Fibroblast of mammary gland (primary cell): ENCODE data around the gene MCF2L.

ENCODE experiments used
- DNase-seq: peaks from one replicate; pipeline ENCODE4 v3.0.0-alpha.2; 2010; ENCODE audit warnings: low read depth
- H3K4me3 ChIP-seq: 2 replicates; pipeline ENCODE4 v1.5.1; 2011; ENCODE audit warnings: low read depth, mild to moderate bottlenecking, low read length, moderate library complexity; ENCODE audit not compliant: control insufficient read depth
- TF ChIP-seq, protein P1 (sequence below): conservative IDR thresholded peaks from 2 replicates; pipeline ENCODE4 v1.5.1; 2011; ENCODE audit warnings: low read depth, low read length, inconsistent platforms; ENCODE audit not compliant: control insufficient read depth, insufficient read depth

The MCF2L gene

GRCh38 chr13:112959206-112959605 is 9.8 kb upstream of the MCF2L start:
- no peak for DNase-seq
- TF ChIP-seq, protein P1, sequence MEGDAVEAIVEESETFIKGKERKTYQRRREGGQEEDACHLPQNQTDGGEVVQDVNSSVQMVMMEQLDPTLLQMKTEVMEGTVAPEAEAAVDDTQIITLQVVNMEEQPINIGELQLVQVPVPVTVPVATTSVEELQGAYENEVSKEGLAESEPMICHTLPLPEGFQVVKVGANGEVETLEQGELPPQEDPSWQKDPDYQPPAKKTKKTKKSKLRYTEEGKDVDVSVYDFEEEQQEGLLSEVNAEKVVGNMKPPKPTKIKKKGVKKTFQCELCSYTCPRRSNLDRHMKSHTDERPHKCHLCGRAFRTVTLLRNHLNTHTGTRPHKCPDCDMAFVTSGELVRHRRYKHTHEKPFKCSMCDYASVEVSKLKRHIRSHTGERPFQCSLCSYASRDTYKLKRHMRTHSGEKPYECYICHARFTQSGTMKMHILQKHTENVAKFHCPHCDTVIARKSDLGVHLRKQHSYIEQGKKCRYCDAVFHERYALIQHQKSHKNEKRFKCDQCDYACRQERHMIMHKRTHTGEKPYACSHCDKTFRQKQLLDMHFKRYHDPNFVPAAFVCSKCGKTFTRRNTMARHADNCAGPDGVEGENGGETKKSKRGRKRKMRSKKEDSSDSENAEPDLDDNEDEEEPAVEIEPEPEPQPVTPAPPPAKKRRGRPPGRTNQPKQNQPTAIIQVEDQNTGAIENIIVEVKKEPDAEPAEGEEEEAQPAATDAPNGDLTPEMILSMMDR = no peak
- no peak overlapping the region for H3K4me3 ChIP-seq

GRCh38 chr13:112959701-112960542 is 9.1 kb upstream of the MCF2L start:
- DNase-seq = no peak
- TF ChIP-seq, protein P1 = no peak
- H3K4me3 ChIP-seq = no peak overlapping the region

DNA sequence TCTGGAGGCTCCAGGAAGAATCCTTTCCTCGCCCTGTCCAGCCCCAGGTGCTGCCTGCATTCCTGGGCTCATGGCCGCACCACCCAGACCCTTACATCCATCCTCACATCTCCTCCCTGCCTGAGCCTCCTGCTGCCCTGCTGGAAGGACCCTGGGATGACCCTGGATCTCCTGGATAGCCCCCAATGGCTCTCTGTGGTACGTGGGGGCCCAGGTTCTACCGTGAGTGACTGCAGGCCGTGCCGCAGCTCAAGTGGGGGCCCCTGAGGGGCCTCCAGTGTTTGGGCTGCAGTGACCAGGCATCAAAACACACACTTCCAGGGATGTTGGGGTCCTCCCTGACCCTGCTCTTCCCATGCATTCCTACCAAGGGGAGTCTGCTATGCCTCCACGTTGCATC is 8.3 kb upstream of the MCF2L start:
- no peak for DNase-seq
- no peak overlapping the region for H3K4me3 ChIP-seq
- TF ChIP-seq, protein P1 = no peak

DNA sequence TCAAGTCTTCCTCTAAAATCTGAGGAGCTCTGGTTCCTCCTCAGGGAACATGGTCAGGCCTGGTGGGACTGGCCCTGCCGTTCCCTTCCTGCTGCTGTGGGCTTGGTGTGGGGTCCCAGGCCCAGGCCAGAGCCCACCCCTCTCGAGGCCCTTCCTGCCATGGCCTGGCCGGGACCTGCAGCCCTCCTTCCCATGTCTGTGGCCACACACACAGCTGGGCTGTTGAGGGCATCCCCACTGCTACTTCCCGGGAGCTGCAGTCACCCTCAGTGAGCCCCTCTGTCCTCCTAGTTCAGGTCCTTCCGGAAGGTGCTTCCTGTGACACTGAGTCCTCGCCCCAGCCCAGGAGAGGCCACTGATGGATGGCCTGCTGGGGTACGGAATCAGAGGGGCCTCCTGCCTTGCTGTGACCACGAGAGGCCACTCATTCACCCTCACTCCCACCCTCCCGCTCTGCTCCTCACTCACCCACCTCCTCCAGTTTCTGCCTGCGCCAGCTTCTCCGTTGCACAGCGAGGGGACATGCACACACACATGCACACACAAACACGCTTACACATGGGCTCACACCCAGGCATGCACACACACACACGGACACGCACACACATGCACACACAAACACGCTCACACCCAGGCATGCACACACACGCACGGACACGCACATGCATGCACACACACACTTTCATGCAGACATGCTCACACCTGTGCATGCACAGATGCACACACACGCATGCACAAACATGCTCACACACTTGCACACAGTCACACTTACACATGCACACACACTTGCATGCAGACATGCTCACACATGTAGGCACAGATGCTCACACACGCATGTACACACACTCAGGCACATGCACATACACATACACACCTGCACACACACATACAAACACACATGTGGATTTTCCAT is 7.3 kb upstream of the MCF2L start:
- no peak for DNase-seq
- TF ChIP-seq, protein P1 = no peak
- H3K4me3 ChIP-seq = no peak overlapping the region

- no peak overlapping the region for H3K4me3 ChIP-seq
- TF ChIP-seq, protein P1 = no peak
- no peak for DNase-seq
Measured at GRCh38 chr13:112962396-112962795, 6.6 kb upstream of the MCF2L start.

GRCh38 chr13:112962911-112963625 is 5.9 kb upstream of the MCF2L start:
- TF ChIP-seq, protein P1 = no peak
- no peak overlapping the region for H3K4me3 ChIP-seq
- no peak for DNase-seq
